Liver (tissue), 9 donors: Measurements from ENCODE around the gene THY1. TPM values are rescaled to one million over a fixed set of nuclear protein-coding genes. Genes with fewer than 3 reads are reported as not detected.

Experiments used
- DNase-seq: peaks from one replicate; pipeline ENCODE4 v3.0.0-alpha.2; 2017; ENCODE audit warnings: low spot score
- H3K27ac ChIP-seq, 2 donors: one replicate each; pipeline ENCODE4 v1.7.0; 2013; ENCODE audit warnings: inconsistent platforms in 2 of 2, low read length in 2 of 2, control low read depth in 1 of 2, low read depth in 1 of 2, mild to moderate bottlenecking in 1 of 2
- H3K27me3 ChIP-seq, 4 donors: one replicate each; pipeline versions ENCODE4 v1.6.1 to v1.7.0; 2013; ENCODE audit warnings: low read length in 3 of 4, inconsistent platforms in 1 of 4, mild to moderate bottlenecking in 1 of 4, moderate library complexity in 1 of 4; ENCODE audit not compliant: control insufficient read depth in 4 of 4, insufficient read depth in 4 of 4
- H3K36me3 ChIP-seq, 4 donors: one replicate each; pipeline versions ENCODE4 v1.6.1 to v1.7.0; 2013; ENCODE audit warnings: low read length in 3 of 4, mild to moderate bottlenecking in 3 of 4, low read depth in 1 of 4, moderate library complexity in 1 of 4; ENCODE audit not compliant: control insufficient read depth in 4 of 4, insufficient read depth in 3 of 4
- H3K4me1 ChIP-seq, 4 donors: one replicate each; pipeline versions ENCODE4 v1.6.1 to v1.7.0; 2013; ENCODE audit warnings: low read length in 3 of 4, mild to moderate bottlenecking in 3 of 4, moderate library complexity in 1 of 4; ENCODE audit not compliant: control insufficient read depth in 4 of 4, insufficient read depth in 4 of 4
- H3K4me3 ChIP-seq, 3 donors: one replicate each; pipeline versions ENCODE4 v1.6.1 to v1.7.0; 2013; ENCODE audit warnings: low read length in 3 of 3, control low read depth in 1 of 3, low read depth in 1 of 3, mild to moderate bottlenecking in 1 of 3
- H3K9ac ChIP-seq, 2 donors: one replicate each; pipeline ENCODE4 v1.7.0; 2013; ENCODE audit warnings: low read length in 2 of 2, mild to moderate bottlenecking in 2 of 2, moderate library complexity in 2 of 2, control low read depth in 1 of 2, low read depth in 1 of 2
- H3K9me3 ChIP-seq, 4 donors: one replicate each; pipeline versions ENCODE4 v1.6.1 to v1.7.0; 2013; ENCODE audit warnings: low read length in 3 of 4; ENCODE audit not compliant: control insufficient read depth in 4 of 4
- EGR1 ChIP-seq, 2 donors: IDR thresholded peaks; 2 replicates each; pipeline ENCODE4 v1.6.1; 2016 to 2018; ENCODE audit warnings: antibody characterized with exemption in 2 of 2, low read depth in 2 of 2
- FOXA1 ChIP-seq: IDR thresholded peaks from 2 replicates; pipeline ENCODE4 v1.6.1; 2016; ENCODE audit warnings: antibody characterized with exemption
- FOXA2 ChIP-seq: IDR thresholded peaks from 2 replicates; pipeline ENCODE4 v1.6.1; 2016; ENCODE audit warnings: antibody characterized with exemption
- HNF4G ChIP-seq: IDR thresholded peaks from 2 replicates; pipeline ENCODE4 v1.6.1; 2016; ENCODE audit warnings: antibody characterized with exemption
- JUND ChIP-seq, 2 donors: IDR thresholded peaks; 2 replicates each; pipeline ENCODE4 v1.6.1; 2016; ENCODE audit warnings: antibody characterized with exemption in 2 of 2
- NR2F2 ChIP-seq: IDR thresholded peaks from 2 replicates; pipeline ENCODE4 v1.6.1; 2016; ENCODE audit warnings: antibody characterized with exemption
- SP1 ChIP-seq: IDR thresholded peaks from 2 replicates; pipeline ENCODE4 v1.6.1; 2018; ENCODE audit warnings: antibody characterized with exemption, mild to moderate bottlenecking
- TAF1 ChIP-seq: conservative IDR thresholded peaks from 2 replicates; pipeline ENCODE4 v1.6.1; 2016; ENCODE audit warnings: antibody characterized with exemption, mild to moderate bottlenecking
- YY1 ChIP-seq: IDR thresholded peaks from 2 replicates; pipeline ENCODE4 v1.6.1; 2016; ENCODE audit warnings: antibody characterized with exemption, mild to moderate bottlenecking
- WGBS: extraction: QIAGEN DNeasy Blood & Tissue Kit; methylation state at CpG from one replicate; pipeline ENCODE4 v1.1.7; 2013; 5-methylcytosine and 5-hydroxymethylcytosine counted together
- polyA plus RNA-seq, 2 donors: library from polyadenylated mRNA; stranded (reverse) in 1 of 2; unstranded in 1 of 2; fragments of 200-250 nt in 1 of 2; fragments of >200 nt in 1 of 2; fragmentation: Nextera tagmentation in 1 of 2; extraction: Ambion mirVana in 1 of 2; gene quantifications; one replicate each; pipeline versions ENCODE4 v1.2.1 to v1.2.3, GENCODE V29; 2013 to 2015
- total RNA-seq, 2 donors: library from RNA; depleted of rRNA; stranded (reverse); fragments of >200 nt; gene quantifications; one replicate each; pipeline ENCODE4 v1.2.3, GENCODE V29; 2014
- TF ChIP-seq, protein P1 (sequence below): IDR thresholded peaks from 2 replicates; pipeline ENCODE4 v1.6.1; 2016; ENCODE audit warnings: antibody characterized with exemption
- TF ChIP-seq, protein P2 (sequence below): IDR thresholded peaks from 2 replicates; pipeline ENCODE4 v1.6.1; 2016; ENCODE audit warnings: antibody characterized with exemption
- TF ChIP-seq, protein P3 (sequence below): IDR thresholded peaks from 2 replicates; pipeline ENCODE4 v1.6.1; 2016; ENCODE audit warnings: antibody characterized with exemption, mild to moderate bottlenecking
- donor health status: healthy.
- donor health status: healthy.
- donor health status: healthy.
- donor health status: healthy.
- donor health status: healthy.

Gene THY1
- total and polyA plus RNA-seq, 4 donors, result 0.51 to 5.1 (median 1.1) TPM

DNA sequence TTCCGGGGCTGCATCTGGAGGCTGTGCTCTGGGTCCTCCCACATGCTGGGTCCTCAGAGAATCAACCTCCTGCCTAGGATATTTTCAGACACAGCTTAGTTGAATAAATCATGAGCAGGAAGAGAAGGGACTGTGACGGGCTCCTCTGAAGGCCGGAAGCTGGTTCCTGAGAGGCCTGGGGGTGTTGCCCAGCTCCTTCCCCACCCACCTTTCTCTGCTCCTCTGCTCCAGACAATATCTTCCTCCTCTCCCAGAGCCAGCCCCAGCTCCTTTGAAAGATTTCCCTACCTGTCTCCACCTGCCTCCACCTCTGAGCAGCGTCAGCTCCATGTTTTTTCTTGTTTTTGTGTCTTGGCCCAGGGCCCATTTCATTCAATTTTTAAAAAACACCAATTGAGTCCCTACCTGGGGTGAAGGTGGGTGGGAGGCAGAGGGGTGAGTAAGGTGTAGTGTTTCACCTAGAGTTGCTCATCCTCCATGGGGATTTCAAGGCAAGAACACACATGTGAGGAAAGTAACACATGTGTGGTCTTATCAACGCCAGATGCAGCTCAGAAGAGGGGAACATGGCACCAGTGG is 24.8 kb upstream of the THY1 start:
- TF ChIP-seq HNF4G (no peak), TAF1 (no peak), JUND (IDR thresholded peaks at IDR 0.05) (no peak), FOXA2 (no peak), EGR1 (IDR thresholded peaks at IDR 0.05; ENCODE audit: low read depth in 2 of 2) (no peak), NR2F2 (no peak), YY1 (no peak)
- TF ChIP-seq, protein P1, sequence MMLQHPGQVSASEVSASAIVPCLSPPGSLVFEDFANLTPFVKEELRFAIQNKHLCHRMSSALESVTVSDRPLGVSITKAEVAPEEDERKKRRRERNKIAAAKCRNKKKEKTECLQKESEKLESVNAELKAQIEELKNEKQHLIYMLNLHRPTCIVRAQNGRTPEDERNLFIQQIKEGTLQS, result no peak
- TF ChIP-seq, protein P2, sequence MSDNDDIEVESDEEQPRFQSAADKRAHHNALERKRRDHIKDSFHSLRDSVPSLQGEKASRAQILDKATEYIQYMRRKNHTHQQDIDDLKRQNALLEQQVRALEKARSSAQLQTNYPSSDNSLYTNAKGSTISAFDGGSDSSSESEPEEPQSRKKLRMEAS, result no peak
- TF ChIP-seq, protein P3, sequence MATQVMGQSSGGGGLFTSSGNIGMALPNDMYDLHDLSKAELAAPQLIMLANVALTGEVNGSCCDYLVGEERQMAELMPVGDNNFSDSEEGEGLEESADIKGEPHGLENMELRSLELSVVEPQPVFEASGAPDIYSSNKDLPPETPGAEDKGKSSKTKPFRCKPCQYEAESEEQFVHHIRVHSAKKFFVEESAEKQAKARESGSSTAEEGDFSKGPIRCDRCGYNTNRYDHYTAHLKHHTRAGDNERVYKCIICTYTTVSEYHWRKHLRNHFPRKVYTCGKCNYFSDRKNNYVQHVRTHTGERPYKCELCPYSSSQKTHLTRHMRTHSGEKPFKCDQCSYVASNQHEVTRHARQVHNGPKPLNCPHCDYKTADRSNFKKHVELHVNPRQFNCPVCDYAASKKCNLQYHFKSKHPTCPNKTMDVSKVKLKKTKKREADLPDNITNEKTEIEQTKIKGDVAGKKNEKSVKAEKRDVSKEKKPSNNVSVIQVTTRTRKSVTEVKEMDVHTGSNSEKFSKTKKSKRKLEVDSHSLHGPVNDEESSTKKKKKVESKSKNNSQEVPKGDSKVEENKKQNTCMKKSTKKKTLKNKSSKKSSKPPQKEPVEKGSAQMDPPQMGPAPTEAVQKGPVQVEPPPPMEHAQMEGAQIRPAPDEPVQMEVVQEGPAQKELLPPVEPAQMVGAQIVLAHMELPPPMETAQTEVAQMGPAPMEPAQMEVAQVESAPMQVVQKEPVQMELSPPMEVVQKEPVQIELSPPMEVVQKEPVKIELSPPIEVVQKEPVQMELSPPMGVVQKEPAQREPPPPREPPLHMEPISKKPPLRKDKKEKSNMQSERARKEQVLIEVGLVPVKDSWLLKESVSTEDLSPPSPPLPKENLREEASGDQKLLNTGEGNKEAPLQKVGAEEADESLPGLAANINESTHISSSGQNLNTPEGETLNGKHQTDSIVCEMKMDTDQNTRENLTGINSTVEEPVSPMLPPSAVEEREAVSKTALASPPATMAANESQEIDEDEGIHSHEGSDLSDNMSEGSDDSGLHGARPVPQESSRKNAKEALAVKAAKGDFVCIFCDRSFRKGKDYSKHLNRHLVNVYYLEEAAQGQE, result no peak
- Histone ChIP-seq H3K4me1 (no peaks in the 10 kb centered on the region), H3K36me3 (no peaks in the 10 kb centered on the region), H3K27me3 (no peaks in the 10 kb centered on the region), H3K27ac (no peak overlapping the region), H3K9ac (no peak overlapping the region), H3K9me3 (no peaks in the 10 kb centered on the region), H3K4me3 (no peak overlapping the region)
- WGBS, result 79% methylated on average over 5 of the region's 5 CpGs
- DNase-seq, result no peak

DNA sequence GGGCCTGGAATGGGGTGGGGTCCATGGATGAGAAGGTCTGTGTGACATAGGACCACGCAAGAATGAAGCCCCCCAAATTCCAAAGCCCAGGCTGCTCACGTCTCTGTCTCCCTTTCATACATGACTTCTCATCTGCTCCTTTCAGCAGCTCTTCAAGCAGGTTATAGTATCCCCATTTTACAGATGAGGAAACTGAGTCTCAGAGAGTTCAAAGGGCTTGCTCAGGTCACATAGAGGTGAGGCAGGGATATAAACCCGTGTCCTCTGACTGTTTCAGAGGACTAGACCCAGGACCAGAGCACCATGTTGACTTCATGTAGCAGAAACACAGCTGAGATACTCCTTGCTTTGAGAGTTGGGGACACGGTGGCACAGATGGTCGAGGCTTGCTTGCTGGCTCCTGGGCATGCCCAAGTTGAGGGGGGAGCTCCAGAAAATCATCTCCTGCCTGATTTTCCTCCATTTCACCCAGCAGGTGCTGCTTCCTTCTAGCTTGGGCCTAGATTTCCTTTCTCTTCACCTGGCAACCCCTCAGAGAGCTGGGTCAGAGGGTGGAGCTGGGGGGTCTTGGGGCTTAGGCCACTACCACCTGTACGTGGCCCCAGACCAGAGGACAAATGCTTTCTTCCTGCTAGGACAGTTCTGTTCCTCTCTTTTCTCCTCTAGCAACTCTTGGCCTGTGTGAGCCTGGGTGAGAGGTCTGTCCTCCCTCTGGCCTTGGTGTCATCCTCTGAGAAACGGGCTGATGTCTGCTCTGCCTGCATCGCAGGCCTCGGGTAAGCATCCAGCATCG is 24.1 kb upstream of the THY1 start:
- Histone ChIP-seq H3K4me1 (no peaks in the 10 kb centered on the region), H3K9ac (no peak overlapping the region), H3K36me3 (no peaks in the 10 kb centered on the region), H3K27me3 (no peaks in the 10 kb centered on the region), H3K4me3 (no peak overlapping the region), H3K9me3 (no peaks in the 10 kb centered on the region), H3K27ac (no peak overlapping the region)
- WGBS, result 78% methylated on average over 10 of the region's 10 CpGs
- DNase-seq, result no peak
- TF ChIP-seq SP1, result no peak
- TF ChIP-seq EGR1 (IDR thresholded peaks at IDR 0.05; ENCODE audit: low read depth in 2 of 2), result no peak
- no peak for TF ChIP-seq FOXA1
- TF ChIP-seq HNF4G, result no peak
- TF ChIP-seq YY1, result no peak
- TF ChIP-seq, protein P2, result no peak

DNA sequence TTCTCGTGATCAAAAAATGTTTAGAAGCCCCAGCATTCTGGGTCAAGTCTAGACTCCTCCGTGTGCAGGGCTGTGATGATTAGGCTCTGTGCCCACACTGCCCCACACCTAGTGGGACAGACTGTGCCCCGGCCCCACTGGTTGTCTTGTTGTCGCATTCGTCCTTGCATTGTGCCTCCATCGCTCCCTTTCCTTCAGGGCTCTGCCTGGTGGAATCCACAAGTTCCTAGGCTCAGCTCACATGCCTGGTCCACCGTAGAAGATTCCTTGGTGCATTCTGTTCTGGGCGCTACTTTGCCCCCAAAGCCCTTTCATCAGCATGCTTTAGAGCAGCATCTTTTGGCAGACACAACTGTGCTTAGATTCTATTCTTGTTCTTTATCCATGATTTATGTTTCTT is 23.5 kb upstream of the THY1 start:
- no peak for TF ChIP-seq HNF4G
- no peak for TF ChIP-seq FOXA1
- TF ChIP-seq, protein P2, result no peak
- Histone ChIP-seq H3K9ac (no peak overlapping the region), H3K36me3 (no peaks in the 10 kb centered on the region), H3K4me1 (no peaks in the 10 kb centered on the region), H3K27ac (no peak overlapping the region), H3K27me3 (no peaks in the 10 kb centered on the region), H3K9me3 (no peaks in the 10 kb centered on the region), H3K4me3 (no peak overlapping the region)
- WGBS, result 87% methylated on average over 8 of the region's 8 CpGs
- DNase-seq, result no peak
